Limb (tissue), 2 donors: ENCODE data around the gene PGD.
A peak's percentile ranks its signal among the peaks of the same experiment; 100 is the strongest.
"Not testable (repeated sequence)": the region's sequence is repeated elsewhere in the genome, so short reads cannot be mapped to it uniquely, and the experiment has no call there.

Source experiments
- DNase-seq, 2 donors: peaks; one replicate each; pipeline ENCODE4 v3.0.0-alpha.2; 2016; ENCODE audit errors: extremely low spot score in 2 of 2

The PGD gene

DNA sequence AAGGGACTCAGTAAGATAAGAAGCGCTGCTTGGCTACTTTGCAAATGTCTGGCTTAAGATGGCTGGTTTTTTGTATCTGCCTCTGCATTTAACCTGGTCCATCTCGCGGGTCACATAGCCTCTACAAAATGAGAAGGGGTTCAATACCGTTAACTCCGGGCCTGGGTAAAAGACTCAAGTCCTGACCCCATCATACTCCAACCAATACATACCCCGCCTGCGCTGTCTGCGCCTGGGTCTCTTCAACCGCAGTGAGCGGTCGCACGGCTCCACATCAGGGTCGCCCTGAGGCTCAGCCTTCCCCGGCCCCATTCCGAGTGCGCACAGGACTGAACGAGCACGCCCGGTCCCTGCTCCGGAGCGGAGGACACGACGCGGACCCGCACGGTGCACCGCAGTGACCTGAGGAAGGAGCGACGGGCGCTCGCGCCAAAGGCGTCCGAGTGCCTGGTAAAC lies 558 bp upstream of the PGD start:
- DNase-seq: no peak

DNA sequence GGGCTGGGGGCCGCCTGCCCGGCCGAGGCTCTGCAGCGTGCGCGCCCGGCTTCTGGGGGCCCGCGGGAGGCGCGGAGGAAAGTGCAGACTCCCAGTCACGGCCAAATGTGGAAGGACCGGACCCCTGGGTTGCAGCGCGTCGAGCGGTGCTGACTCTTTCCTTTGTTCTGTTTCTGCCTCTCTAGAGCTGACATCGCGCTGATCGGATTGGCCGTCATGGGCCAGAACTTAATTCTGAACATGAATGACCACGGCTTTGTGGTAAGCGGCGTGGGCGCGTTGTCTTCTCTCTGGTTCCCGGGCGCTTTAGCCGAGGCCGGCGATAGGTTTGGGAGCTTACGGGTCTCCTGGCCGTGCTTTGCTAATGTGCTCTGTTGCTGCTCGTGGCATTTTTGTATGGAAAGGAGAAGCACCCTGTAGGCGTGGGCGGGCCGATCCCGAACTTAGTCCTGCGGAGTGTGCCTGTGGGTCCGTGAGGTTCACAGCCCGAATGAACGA lies 629 bp downstream of the PGD start:
- DNase-seq: no peak

DNA sequence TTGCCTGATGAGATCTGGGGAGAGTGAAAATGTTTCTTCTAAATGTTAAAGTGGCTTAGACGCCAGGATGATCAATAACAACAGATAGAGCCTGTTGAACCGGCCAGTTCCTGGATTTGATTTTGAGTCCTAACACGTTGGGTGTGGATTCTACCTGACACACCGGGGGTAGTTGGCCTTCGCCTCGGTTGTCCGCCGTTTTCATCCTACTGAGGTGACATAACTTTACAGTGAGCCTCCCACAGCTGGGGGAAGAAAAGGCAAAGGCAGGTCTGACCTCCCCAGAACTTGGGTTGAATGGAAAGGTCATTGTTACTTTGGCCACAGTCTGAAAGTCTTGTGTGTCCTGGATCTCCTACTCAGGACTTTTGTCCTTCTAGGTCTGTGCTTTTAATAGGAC lies 1.1 kb downstream of the PGD start:
- DNase-seq: no peak

DNA sequence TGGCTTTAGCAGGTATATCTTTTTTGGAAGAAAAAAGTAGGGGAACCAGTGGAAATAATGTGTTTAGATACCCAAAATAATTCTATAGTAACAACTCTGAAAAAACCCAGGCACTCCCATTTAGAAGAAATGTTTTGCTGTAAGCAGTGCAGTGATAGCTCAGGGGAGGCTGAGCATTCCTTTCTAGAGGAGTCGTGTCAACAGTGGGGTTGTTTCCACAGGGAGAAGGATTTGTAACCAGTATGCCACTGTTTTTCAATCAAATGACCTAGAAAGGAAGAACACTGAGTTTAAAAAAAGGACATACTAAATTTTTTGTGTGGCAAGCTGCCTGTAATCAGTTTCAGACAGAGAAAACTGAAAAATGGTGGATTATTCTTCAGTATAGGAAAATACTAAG lies 2.4 kb downstream of the PGD start:
- DNase-seq: no peak

DNA sequence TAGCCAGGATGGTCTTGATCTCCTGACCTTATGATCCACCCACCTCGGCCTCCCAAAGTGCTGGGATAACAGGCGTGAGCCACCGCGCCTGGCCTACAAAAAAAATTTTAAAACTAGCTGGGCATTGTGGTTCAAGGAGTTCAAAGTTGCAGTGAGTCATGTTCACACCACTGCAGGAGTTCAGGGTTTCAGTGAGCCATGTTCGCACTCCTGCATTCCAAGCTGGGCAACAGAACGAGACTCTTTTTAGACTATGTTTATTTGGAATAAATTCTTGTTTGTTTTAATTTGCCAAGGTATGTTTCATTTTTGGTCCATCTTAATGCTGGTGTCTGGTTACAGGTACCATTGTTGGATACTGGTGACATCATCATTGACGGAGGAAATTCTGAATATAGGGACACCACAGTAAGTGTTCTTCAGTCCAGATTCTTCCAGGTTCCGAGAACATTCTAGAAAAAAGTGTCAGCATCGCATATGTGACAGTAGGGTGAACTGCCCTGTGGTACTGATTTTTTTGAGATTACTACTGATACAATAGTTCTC lies 3.9 kb downstream of the PGD start:
- no peak for DNase-seq

DNA sequence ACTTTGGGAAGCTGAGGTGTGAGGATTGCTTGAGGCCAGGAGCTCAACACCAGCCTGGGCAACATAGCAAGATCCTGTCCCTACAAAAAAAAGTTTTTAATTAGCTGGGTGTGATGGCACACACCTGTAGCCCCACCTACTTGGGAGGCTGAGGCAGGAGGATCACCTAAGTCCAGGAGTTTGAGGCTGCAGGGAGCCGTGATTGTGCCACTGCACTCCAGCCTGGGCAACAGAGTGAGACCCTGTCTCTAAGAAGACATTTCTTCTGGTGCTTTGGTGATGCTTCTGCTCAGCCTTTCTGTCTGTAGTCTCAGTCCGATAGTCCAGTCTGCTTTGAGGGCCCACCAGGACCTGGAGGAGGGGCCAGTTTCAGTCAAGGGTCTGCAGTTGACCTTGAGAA lies 8.3 kb downstream of the PGD start:
- DNase-seq: no peak

DNA sequence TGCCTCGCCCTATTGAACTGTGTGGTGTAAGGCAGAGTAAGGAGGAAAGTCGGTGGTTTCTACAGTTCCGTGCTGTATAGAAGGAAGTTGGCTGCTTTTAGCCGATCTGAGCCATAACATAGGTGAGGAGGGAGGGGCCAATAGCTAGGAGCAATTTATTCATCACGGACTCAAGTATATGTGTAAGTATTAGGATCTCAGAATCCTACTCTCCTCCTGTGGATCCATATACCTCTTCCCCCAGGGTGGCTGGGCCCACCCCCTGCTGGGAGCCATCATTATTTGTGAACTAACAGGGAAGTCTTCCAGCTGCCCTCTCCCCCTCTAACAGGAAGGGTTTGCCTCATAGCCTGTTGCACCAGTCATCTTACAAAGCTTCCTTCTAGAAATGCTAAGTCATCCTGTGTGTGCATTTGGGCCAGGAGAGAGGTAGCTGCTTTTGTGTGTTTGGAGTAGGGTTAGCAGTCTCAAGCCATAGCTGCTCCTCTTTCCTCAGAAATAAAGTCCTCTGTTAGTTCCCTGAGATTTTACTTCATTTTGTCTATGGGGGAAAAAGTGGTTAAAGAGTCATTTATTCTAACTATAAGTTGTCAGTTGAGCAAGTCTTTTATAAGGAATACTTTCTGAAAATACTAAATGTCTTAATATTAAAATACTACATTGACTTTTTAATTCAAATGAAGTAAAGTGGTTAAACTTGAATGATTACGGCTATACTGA lies 16.5 kb downstream of the PGD start:
- DNase-seq: no peak

DNA sequence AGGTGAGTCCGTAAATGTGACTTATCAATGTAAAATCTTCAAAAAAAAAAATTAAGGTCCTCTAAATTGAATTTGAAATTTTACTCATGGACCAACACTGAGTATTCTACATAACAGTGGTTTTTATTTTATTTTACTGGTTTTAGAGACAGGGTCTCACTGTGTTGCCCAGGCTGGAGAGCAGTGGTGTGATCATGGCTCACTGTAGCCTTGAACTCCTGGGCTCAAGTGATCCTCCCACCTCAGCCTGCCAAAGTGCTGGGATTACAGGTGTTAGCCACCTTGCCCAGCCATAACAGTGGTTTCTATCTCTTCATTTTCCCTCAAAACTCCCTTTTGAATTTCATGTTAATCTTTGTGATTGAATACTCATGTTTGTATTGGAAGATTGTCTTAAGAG lies 17.1 kb downstream of the PGD start:
- not testable (repeated sequence) for DNase-seq

DNA sequence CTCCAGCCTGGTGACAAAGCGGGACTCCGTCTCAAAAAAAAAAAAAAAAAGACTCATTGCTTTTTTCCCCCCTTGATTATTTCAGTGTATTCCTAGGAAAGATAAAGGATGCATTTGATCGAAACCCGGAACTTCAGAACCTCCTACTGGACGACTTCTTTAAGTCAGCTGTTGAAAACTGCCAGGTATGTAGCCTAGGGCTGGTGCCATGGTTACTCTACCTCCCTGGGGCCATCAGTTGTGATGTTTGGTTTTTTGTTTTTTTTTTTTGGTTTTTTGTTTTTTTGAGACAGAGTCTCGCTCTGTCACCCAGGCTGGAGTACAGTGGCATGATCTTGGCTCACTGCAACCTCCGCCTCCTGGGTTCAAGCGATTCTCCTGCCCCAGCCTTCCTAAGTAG lies 19.9 kb downstream of the PGD start:
- not testable (repeated sequence) for DNase-seq

DNA sequence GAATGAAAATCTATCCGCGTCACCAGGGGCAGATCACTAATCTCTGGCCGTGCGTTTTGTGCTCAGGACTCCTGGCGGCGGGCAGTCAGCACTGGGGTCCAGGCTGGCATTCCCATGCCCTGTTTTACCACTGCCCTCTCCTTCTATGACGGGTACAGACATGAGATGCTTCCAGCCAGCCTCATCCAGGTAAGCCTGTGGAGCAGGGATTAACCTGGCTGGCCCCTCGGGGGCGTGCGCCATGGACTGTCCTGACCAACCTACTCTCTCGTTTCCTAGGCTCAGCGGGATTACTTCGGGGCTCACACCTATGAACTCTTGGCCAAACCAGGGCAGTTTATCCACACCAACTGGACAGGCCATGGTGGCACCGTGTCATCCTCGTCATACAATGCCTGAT lies 20.5 kb downstream of the PGD start:
- DNase-seq: no peak

DNA sequence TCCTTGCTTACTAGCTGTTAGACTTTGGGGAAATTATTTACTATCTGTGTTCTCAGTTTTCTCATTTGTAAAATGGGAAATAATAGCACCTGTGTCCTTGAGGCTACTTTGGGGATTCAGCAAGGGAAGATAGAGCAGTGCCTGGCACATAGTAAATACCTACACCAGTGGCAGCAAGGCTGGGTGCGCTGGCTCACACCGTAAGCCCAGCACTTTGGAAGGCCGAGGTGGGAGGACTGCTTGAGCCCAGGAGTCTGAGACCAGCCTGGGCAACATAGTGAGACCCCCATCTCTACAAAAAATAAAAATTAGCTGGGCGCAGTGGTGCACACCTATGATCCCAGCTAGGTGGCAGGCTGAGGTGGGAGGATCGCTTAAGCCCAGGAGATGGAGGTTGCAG lies 22.8 kb downstream of the PGD start:
- no peak for DNase-seq

DNA sequence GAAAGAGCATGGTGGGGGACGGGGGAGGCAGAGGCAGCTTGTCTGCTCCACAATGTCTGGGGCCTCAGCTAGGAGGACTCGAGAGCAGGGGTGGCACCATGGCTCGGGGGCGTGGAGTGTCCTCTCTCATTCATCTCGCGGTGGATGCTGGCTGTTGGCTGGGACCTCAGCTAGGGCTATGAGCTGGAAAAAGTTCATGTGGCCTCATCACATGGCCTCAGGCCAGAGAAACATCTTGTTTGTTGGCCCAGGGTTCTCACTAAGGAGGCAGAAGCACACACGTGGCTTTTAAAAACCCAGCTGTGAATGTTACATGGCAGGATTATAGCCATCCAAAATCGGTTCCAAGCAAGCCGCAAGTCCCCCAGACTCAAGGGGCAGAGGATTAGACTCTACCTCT lies 25.2 kb downstream of the PGD start:
- peak in 1 of 2 donors; percentile 8 for DNase-seq

DNA sequence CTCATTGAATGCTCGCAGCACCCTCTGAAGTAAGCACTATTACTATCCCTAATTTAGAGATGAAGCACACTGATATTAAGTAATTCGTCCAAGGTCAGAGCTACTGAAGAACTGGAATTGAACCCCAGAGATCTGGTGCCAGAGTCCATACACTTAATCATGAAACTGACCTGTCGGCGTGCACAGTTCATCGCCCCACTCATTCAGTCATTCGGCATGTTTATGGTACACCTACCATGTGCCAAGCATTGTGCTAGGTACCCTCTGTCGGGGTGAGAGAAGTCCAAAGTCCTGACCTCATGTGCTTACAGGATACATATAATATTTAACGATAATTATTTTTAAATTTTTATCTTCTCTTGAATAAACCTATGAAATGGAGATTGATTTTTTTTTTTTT lies 25.8 kb downstream of the PGD start:
- no peak for DNase-seq

DNA sequence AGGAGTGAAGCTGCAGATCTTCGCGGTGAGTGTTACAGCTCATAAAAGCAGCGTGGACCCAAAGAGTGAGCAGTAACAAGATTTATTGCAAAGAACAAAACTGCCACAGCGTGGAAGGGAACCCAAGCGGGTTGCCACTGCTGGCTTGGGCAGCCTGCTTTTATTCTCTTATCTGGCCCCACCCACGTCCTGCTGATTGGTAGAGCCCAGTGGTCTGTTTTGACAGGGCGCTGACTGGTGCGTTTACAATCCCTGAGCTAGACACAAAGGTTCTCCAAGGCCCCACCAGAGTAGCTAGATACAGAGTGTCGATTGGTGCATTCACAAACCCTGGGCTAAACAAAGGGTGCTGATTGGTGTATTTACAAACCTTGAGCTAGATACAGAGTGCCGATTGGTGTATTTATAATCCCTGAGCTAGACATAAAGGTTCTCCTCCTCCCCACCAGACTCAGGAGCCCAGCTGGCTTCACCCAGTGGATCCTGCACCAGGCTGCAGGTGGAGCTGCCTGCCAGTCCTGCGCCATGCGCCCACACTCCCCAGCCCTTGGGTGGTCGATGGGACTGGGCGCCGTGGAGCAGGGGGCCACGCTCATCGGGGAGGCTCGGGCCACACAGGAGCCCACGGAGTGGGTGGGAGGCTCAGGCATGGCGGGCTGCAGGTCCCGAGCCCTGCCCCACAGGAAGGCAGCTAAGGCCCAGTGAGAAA lies 27.1 kb downstream of the PGD start:
- not testable (repeated sequence) for DNase-seq

DNA sequence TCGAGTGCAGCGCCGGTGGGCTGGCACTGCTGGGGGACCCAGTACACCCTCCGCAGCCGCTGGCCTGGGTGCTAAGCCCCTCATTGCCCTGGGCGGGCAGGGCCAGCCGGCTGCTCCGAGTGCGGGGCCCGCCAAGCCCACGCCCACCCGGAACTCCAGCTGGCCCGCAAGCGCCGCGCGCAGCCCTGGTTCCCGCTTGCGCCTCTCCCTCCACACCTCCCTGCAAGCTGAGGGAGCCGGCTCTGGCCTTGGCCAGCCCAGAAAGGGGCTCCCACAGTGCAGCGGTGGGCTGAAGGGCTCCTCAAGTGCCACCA lies 27.6 kb downstream of the PGD start:
- not testable (repeated sequence) for DNase-seq

DNA sequence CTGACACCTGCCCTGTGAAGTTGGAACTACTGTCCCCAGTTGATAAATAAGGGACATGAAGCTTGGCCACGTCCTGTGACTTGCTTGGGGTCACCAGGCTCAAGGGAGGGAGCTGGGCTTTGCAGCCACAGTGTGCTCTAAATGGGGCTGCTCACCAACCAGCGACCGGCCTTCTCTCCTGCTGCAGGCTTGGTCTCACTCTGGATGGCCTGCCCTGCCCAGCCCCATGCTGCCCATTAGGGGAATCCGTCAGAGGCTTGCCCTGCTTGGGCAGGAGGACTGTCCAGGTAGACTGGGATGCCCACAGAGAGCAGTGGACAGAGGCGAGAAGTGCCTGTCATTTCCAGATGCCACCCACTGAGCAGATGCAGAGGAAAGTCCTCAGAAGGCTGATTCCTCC lies 30.1 kb downstream of the PGD start:
- no peak for DNase-seq

DNA sequence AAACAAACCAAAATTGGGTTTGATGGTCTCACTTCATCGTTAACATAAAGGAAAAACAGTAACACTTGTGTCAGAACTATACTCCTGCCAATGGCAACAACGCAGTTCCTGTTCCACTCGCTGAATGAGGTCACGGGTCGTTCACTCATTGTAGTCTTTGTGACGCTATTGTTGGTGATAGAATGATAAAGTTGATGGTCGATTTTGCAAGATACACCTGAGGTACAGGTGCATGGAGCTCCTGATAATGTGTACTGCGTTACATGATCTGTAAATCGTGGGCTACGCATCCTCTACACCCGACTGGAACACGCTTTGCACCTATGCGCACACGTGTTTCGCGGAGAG lies 31.0 kb downstream of the PGD start:
- DNase-seq: no peak

DNA sequence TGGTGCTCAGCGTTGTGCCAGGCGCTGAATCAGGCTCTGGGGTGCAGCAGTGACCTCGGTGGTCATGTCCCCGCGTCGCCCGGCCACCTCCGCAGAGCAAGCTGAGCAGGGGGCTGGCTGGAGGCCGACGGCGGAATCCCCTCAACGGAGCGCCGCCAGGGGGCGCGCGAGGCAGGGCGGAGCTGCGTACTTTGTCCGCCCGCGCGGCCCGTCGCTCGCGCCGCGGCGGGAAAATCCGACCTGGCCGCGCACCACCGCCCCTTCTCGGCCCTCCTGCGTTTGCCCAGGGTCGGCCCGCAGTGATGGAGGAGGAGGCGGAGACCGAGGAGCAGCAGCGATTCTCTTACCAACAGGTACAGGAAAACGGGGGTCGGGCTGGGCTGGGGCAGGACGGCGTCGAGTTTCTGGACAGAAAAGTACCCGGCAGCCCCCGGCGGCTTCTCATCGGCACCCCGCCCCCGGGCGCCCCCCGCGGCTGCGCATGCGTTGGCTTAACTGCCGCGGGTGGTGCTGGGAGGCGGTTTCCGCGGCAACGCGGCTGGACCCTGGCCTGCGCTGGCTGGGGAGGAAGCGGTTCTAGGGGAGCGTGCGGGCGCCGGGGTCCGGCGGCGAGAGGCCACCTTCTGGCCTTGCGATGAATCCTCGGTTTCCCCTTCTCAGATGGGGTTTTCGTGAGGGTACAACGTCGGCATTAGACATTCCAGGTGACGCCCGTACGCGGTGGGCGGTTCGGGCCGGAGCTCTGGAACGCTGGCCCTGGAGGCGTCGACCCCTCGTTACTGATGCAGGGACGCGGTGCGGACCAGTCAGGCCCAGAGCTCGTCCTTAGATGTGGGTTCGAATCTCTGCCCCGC lies 31.6 kb downstream of the PGD start, which contains the start of gene CENPS:
Gene CENPS (plus strand): TSS at position 218 of the 854 bp plus-strand sequence. CDS start 85 bp downstream, at position 303.
- peak; percentile 93 for DNase-seq

DNA sequence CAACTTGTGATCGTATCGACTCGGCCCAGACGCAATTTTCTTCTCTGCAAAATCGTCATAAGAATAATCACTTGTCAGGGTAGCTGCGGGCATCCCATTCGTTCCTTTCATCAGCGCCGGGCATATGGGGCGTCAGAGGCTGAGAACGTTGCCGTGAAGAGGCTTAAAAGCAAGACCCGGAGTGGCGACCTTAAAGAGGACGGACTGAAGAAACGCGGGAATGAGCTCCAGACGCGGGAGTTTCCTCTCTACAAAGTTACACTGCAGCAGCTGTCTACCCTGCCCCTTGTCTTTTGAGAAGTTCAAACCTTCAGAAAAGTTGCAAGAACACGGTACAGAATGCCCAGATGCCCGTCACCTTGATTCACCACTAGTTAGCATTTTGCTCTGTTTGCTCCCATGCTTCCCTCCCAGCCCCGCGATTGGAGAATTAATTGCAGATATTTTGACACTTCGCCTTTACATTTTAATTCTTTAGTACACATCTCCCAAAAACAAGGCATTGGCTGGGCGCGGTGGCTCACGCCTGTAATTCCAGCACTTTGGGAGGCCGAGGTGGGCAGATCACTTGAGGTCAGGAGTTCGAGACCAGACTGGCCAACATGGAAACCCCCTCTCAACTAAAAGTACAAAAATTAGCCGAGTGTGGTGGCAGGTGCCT lies 32.3 kb downstream of the PGD start:
- no peak for DNase-seq

DNA sequence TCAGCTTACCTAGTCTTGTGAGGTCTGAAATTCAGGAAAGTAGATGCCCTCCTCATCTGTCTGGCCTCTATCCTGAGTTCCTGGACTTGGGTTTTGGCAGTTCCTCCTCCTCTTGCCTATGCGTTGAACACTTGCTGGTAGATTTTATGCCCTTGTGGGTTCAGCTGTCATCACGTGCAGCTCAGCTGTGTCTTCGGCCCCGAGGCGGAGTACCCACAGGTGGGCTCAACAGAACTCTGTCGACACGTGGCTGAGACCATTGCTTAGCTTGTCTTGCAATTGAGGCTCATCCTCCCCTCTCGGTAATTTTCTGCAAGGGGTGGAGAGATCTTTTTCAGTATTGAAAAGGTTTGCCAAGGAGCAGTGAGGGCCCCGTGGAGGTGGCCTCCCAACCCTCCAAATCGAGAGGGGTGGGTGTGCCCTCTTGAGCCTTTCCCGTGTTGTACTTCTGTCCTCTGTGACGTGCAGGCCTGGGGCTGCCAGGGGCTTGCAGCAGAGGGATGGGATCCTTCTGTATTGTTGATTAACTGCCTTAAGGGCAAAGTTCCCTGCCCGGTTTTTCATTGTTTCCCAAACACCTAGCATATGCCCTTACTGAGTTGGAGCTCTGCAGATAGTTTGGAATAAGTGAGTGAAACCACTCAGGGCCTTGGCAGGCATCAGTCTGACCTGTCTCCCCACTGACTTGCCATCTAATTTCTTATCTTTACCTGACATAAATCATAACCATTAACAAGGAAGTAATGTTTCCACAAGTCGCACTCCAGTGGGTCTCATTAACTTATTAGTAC lies 34.2 kb downstream of the PGD start:
- DNase-seq: no peak

DNA sequence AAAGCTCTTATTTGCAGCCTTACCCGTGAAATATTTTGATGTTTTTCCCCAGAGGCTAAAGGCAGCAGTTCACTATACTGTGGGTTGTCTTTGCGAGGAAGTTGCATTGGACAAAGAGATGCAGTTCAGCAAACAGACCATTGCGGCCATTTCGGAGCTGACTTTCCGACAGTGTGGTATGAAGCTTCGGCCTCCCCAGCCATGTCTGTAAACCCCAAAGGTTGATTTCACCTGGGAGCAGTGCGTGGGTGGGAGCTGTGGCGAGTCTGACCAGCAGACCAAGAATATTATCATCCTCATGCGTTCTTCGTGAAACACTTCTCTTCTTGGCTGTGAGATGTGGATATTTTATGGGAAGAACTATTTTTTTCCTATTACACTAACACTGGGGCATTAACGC lies 34.9 kb downstream of the PGD start:
- no peak for DNase-seq
